MM.1S (cell line): ENCODE results near the gene TUBGCP5.

ENCODE experiments used
- DNase-seq: peaks from one replicate; pipeline ENCODE4 v3.0.0-alpha.2; 2015
- H2AFZ ChIP-seq: fragments of 300-600 bp; sonication (generic); 2 replicates; pipeline ENCODE4 v1.6.0; 2016; ENCODE audit warnings: antibody characterized with exemption, low read length
- H3F3A ChIP-seq: fragments of 300-600 bp; sonication (generic); 2 replicates; pipeline ENCODE4 v1.6.1; 2016; ENCODE audit warnings: mild to moderate bottlenecking, antibody characterized with exemption, low read length, moderate library complexity, mixed read lengths; ENCODE audit not compliant: insufficient read depth
- H3K27ac ChIP-seq: fragments of 300-600 bp; sonication (generic); 2 replicates; pipeline ENCODE4 v1.5.1; 2016; ENCODE audit warnings: mild to moderate bottlenecking, low read length
- H3K27me3 ChIP-seq: fragments of 300-600 bp; sonication (generic); replicated peaks from 2 replicates; pipeline ENCODE4 v1.6.0; 2016; ENCODE audit warnings: low read length; ENCODE audit not compliant: insufficient read depth
- H3K36me3 ChIP-seq: fragments of 300-600 bp; sonication (generic); replicated peaks from 2 replicates; pipeline ENCODE4 v1.6.1; 2016; ENCODE audit warnings: mild to moderate bottlenecking, low read length, mixed read lengths; ENCODE audit not compliant: insufficient read depth
- H3K4me1 ChIP-seq: fragments of 300-600 bp; sonication (generic); 2 replicates; pipeline ENCODE4 v1.6.1; 2016; ENCODE audit warnings: low read length, mixed read lengths
- H3K4me2 ChIP-seq: fragments of 300-600 bp; sonication (generic); 2 replicates; pipeline ENCODE4 v1.6.0; 2016; ENCODE audit warnings: low read depth, low read length
- H3K4me3 ChIP-seq: fragments of 300-600 bp; sonication (generic); 2 replicates; pipeline ENCODE4 v1.5.1; 2016; ENCODE audit warnings: low read length, mixed read lengths
- H3K79me2 ChIP-seq: fragments of 300-600 bp; sonication (generic); 2 replicates; pipeline ENCODE4 v1.6.1; 2016; ENCODE audit warnings: mixed run types, low read length, mixed read lengths
- H3K9ac ChIP-seq: fragments of 300-600 bp; sonication (generic); 2 replicates; pipeline ENCODE4 v1.6.1; 2016; ENCODE audit warnings: low read length, mixed read lengths
- H3K9me2 ChIP-seq: fragments of 300-600 bp; sonication (generic); replicated peaks from 2 replicates; pipeline ENCODE4 v1.6.1; 2016; ENCODE audit warnings: mild to moderate bottlenecking, low read length, mixed read lengths; ENCODE audit not compliant: insufficient read depth
- H3K9me3 ChIP-seq: fragments of 300-600 bp; sonication (generic); replicated peaks from 2 replicates; pipeline ENCODE4 v1.6.1; 2016; ENCODE audit warnings: mild to moderate bottlenecking, low read length, mixed read lengths; ENCODE audit not compliant: insufficient read depth
- H4K20me1 ChIP-seq: fragments of 300-600 bp; sonication (generic); 2 replicates; pipeline ENCODE4 v1.6.1; 2016; ENCODE audit warnings: mild to moderate bottlenecking, low read length, moderate library complexity, mixed read lengths; ENCODE audit not compliant: insufficient read depth
- EZH2 ChIP-seq: fragments of 300-600 bp; sonication (generic); optimal IDR thresholded peaks from 2 replicates; pipeline ENCODE3; 2017; ENCODE audit warnings: low read depth, mild to moderate bottlenecking, antibody characterized with exemption, low read length, mixed read lengths
- EZH2phosphoT487 ChIP-seq: fragments of 300-600 bp; sonication (generic); IDR thresholded peaks from 2 replicates; pipeline ENCODE4 v1.6.1; 2018; ENCODE audit warnings: antibody characterized with exemption, low read length
- TF ChIP-seq, protein P1 (sequence below): fragments of 300-600 bp; sonication (generic); IDR thresholded peaks from 2 replicates; pipeline ENCODE4 v1.5.1; 2016; ENCODE audit warnings: antibody characterized with exemption, low read length, mixed read lengths

Gene TUBGCP5

DNA sequence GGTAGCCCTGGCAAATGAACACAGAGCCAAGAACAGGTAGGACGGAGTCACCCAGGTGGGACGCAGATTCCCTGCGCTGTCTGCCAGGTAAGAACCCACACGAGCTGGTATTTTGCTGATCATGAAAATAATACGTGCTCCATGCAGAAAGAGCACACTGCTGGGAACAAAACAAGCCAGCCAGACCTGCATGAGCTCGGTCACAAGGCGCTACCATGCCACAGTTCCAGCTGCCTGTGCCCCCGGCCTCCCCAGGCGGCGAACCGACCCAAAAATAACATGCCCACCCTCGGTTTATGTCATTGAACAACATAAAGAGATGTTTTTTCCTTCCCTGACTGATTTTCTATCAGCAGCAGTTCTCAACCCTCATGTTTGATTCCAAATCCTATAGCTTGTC lies 85.0 kb downstream of the TUBGCP5 start:
- no peak overlapping the region for H3K4me2 ChIP-seq
- H3K9me2 ChIP-seq, result no peaks in the 10 kb centered on the region
- no peaks in the 10 kb centered on the region for H3K4me1 ChIP-seq
- no peak overlapping the region for H3K4me3 ChIP-seq
- TF ChIP-seq, protein P1, sequence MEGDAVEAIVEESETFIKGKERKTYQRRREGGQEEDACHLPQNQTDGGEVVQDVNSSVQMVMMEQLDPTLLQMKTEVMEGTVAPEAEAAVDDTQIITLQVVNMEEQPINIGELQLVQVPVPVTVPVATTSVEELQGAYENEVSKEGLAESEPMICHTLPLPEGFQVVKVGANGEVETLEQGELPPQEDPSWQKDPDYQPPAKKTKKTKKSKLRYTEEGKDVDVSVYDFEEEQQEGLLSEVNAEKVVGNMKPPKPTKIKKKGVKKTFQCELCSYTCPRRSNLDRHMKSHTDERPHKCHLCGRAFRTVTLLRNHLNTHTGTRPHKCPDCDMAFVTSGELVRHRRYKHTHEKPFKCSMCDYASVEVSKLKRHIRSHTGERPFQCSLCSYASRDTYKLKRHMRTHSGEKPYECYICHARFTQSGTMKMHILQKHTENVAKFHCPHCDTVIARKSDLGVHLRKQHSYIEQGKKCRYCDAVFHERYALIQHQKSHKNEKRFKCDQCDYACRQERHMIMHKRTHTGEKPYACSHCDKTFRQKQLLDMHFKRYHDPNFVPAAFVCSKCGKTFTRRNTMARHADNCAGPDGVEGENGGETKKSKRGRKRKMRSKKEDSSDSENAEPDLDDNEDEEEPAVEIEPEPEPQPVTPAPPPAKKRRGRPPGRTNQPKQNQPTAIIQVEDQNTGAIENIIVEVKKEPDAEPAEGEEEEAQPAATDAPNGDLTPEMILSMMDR, result no peak
- TF ChIP-seq EZH2phosphoT487, result no peak
- TF ChIP-seq EZH2, result no peak
- H4K20me1 ChIP-seq, result no peaks in the 10 kb centered on the region
- peaks cover 81% of the 10 kb centered on the region for H3K79me2 ChIP-seq
- no peak overlapping the region for H3K9ac ChIP-seq
- no peak for DNase-seq
- H3K27me3 ChIP-seq, result no peaks in the 10 kb centered on the region
- H2AFZ ChIP-seq, result no peak overlapping the region
- no peak overlapping the region for H3K27ac ChIP-seq
- no peaks in the 10 kb centered on the region for H3K9me3 ChIP-seq
- H3K36me3 ChIP-seq, result no peaks in the 10 kb centered on the region
- H3F3A ChIP-seq, result no peaks in the 10 kb centered on the region

- H3K9ac ChIP-seq, result no peak overlapping the region
- no peak for DNase-seq
- no peak overlapping the region for H3K27ac ChIP-seq
- no peaks in the 10 kb centered on the region for H3K4me1 ChIP-seq
- TF ChIP-seq EZH2 (no peak), EZH2phosphoT487 (no peak)
- TF ChIP-seq, protein P1, result no peak
- H3K9me3 ChIP-seq, result no peaks in the 10 kb centered on the region
- no peak overlapping the region for H2AFZ ChIP-seq
- H3K27me3 ChIP-seq, result no peaks in the 10 kb centered on the region
- H3K9me2 ChIP-seq, result no peaks in the 10 kb centered on the region
- no peak overlapping the region for H3K4me2 ChIP-seq
- no peaks in the 10 kb centered on the region for H3K36me3 ChIP-seq
- H4K20me1 ChIP-seq, result no peaks in the 10 kb centered on the region
- no peaks in the 10 kb centered on the region for H3F3A ChIP-seq
- peaks cover 80% of the 10 kb centered on the region for H3K79me2 ChIP-seq
- H3K4me3 ChIP-seq, result no peak overlapping the region
Observed at GRCh38 chr15:22952796-22953579, 86.4 kb downstream of the TUBGCP5 start.

DNA sequence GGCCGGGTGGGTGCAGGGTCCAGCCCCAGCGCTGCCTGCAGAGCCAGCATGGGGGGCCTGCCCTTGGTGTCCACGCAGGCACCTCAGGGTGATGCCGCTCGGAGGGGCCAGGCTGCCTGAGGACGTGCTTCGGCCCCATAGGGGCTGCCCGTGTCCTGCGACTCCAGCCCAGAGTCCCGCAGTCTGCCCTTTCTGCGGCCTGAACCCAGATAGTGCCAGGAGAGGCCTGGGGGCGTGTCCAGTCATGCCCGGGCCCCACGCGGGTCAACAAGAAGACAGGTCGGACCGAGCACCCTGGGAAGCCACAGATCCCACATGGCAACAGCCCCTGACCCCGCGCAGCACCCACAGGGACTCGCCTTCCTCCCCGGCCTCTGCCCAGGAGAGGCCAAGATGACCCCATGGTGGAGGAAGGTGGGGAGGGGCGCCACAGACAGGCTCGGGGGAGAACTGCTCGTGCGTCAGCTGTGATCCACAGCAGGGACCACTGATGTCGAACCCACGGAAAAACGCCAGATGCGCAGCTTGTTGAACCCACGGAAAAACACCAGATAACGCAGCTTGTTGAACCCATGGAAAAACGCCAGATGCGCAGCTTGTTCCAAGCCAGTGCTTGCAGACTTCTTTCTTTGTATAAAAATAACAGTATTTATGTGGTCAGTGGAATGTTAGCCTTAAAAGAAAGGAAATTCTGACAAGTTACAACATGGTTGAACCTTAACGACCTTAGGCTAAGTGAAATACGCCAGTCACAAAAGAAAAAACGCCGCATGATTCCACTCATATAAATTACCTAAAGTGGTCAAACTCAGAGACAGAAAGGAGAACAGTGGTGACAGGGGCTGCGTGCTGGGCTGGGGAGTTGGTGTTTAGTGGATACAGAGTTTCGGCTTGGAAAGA lies 87.7 kb downstream of the TUBGCP5 start:
- H3K79me2 ChIP-seq, result peaks cover 80% of the 10 kb centered on the region
- DNase-seq, result no peak

More for the DNA sequence above, 87.7 kb downstream of the TUBGCP5 start:
- H3K27me3 ChIP-seq, result no peaks in the 10 kb centered on the region
- no peak overlapping the region for H3K4me3 ChIP-seq
- no peaks in the 10 kb centered on the region for H3K9me3 ChIP-seq
- H3F3A ChIP-seq, result no peaks in the 10 kb centered on the region
- H2AFZ ChIP-seq, result no peak overlapping the region
- TF ChIP-seq EZH2 (no peak), EZH2phosphoT487 (no peak)
- TF ChIP-seq, protein P1, result no peak
- no peaks in the 10 kb centered on the region for H3K36me3 ChIP-seq
- no peaks in the 10 kb centered on the region for H3K4me1 ChIP-seq
- H3K9me2 ChIP-seq, result no peaks in the 10 kb centered on the region
- no peaks in the 10 kb centered on the region for H4K20me1 ChIP-seq
- no peak overlapping the region for H3K27ac ChIP-seq
- H3K4me2 ChIP-seq, result no peak overlapping the region
- H3K9ac ChIP-seq, result no peak overlapping the region
